ENCODE data around the gene MMP24. TPM values are rescaled to one million over a fixed set of nuclear protein-coding genes. Genes with fewer than 3 reads are reported as not detected.

Gene MMP24
- total RNA-seq, 2 experiments from 2014 or later: not detected

DNA sequence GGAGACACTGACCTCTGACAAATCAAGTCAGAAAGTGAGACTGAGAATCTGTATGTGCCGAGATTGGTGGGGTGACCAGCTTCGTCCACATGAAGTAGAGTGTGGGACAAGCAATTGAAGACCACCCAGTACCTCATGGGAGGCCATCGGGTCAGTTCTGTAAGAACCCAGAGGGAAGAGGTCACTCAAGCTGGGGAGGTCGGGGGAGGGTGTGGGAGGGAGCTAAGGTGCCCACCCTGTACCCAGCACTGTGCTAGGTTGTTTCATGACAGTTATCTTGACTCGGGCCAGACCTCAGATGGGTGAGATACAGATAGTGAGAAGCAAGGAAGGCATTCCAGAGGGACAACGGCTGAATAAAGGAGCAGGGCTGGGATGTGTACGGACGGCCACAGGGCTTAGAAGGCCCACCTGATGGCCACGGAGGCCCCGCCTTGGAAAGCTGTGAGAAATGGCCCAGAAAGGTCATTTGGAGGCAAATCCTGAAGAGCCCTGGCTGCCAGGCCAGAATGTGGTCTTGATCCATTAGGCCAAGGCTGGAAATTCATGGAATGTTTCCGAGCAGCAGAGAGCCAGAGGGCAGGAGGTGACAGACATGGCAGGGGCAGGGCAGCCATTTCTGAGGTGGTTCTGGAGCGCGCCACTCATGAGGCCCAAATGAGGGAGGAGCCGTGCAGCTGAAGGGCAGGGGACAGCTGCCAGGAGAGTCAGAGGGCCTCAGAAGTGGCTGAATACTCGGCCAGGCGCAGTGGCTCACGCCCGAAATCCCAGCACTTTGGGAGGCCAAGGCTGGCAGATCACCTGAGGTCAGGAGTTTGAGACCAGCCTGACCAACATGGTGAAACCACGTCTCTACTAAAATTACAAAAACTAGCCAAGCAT is 43.8 kb downstream of the MMP24 start:
- Mint-ChIP-seq H3K27me3 (no peaks in the 10 kb centered on the region), H3K9me3 (no peaks in the 10 kb centered on the region), H3K4me3 (no peak overlapping the region), H3K27ac (no peak overlapping the region), H3K4me1 (ENCODE audit: low read depth) (peaks cover 14% of the 10 kb centered on the region), H3K36me3 (ENCODE audit: low read depth) (peaks cover 49% of the 10 kb centered on the region)
- intact Hi-C loops (cut with DNase I, micrococcal nuclease): loop anchor here in 1 of 2 experiments (10.0 kb wide), 1 partner anchor 595 kb away; the partner anchor contains the start of gene PIGU
- peaks cover 14% of the 10 kb centered on the region for H3K4me1 ChIP-seq (ENCODE audit: insufficient read depth, low read length)
- CTCF ChIA-PET: no interaction called here
- no peak overlapping the region for H3K4me3 ChIP-seq (ENCODE audit: low read length)
- no peaks in the 10 kb centered on the region for H3K27me3 ChIP-seq (ENCODE audit: control insufficient read depth in 1 of 2, insufficient read depth in 2 of 2, low read length in 2 of 2)
- H3K27ac ChIP-seq (ENCODE audit: low read depth in 1 of 2, low read length in 2 of 2): no peak overlapping the region
- H3K9me3 ChIP-seq (ENCODE audit: control insufficient read depth in 1 of 2, insufficient read depth in 1 of 2, low read length in 2 of 2): no peaks in the 10 kb centered on the region
- DNase-seq (no peak), ATAC-seq (ENCODE audit: poor library complexity) (no peak)
- TF ChIP-seq, protein P1, sequence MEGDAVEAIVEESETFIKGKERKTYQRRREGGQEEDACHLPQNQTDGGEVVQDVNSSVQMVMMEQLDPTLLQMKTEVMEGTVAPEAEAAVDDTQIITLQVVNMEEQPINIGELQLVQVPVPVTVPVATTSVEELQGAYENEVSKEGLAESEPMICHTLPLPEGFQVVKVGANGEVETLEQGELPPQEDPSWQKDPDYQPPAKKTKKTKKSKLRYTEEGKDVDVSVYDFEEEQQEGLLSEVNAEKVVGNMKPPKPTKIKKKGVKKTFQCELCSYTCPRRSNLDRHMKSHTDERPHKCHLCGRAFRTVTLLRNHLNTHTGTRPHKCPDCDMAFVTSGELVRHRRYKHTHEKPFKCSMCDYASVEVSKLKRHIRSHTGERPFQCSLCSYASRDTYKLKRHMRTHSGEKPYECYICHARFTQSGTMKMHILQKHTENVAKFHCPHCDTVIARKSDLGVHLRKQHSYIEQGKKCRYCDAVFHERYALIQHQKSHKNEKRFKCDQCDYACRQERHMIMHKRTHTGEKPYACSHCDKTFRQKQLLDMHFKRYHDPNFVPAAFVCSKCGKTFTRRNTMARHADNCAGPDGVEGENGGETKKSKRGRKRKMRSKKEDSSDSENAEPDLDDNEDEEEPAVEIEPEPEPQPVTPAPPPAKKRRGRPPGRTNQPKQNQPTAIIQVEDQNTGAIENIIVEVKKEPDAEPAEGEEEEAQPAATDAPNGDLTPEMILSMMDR (IDR thresholded peaks at IDR 0.05): no peak
- POLR2A ChIA-PET: no interaction called here
- peaks cover 66% of the 10 kb centered on the region for H3K36me3 ChIP-seq (ENCODE audit: insufficient read depth, low read length)

DNA sequence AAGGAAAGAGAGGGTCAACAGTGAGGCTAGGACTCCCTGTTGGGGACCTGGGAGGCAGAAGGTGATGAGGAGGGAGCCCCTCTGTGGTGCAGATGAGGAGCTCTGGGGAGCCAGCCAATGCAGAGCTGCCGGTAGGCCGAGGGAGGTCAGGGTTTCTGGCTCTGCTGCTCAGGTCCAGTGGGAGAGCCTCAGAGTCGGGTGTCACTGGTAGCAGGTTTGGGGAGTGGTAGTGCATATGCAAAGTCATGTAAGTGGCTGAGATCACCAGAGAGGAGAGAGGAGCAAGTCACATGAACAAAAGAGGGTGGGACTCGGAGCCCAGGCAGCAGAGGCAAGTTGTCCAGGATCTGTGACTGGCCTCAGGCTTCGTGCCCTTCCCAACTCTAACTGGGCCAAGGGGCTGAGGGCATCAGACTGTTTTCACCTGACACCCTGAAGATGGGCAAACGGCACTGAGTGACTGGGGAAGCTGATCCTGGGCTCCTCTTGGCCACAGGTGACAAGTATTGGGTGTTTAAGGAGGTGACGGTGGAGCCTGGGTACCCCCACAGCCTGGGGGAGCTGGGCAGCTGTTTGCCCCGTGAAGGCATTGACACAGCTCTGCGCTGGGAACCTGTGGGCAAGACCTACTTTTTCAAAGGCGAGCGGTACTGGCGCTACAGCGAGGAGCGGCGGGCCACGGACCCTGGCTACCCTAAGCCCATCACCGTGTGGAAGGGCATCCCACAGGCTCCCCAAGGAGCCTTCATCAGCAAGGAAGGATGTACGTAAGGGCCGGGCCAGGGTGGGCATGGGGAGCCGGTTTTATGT is 44.8 kb downstream of the MMP24 start:
- POLR2A ChIA-PET: interaction anchor here (1.5 kb wide), 1 partner anchor 11 kb away, joined by 3 read pairs; no protein-coding TSS in a partner anchor
- DNase-seq (no peak), ATAC-seq (ENCODE audit: poor library complexity) (no peak)
- peaks cover 23% of the 10 kb centered on the region for H3K4me1 ChIP-seq (ENCODE audit: insufficient read depth, low read length)
- H3K4me1 Mint-ChIP-seq (ENCODE audit: low read depth): peaks cover 23% of the 10 kb centered on the region
- H3K9me3 Mint-ChIP-seq: no peaks in the 10 kb centered on the region
- no peaks in the 10 kb centered on the region for H3K27me3 Mint-ChIP-seq
- H3K36me3 Mint-ChIP-seq (ENCODE audit: low read depth): peaks cover 47% of the 10 kb centered on the region
- no peak overlapping the region for H3K4me3 Mint-ChIP-seq
- no peak overlapping the region for H3K4me3 ChIP-seq (ENCODE audit: low read length)
- H3K9me3 ChIP-seq (ENCODE audit: control insufficient read depth in 1 of 2, insufficient read depth in 1 of 2, low read length in 2 of 2): no peaks in the 10 kb centered on the region
- no peak overlapping the region for H3K27ac Mint-ChIP-seq
- TF ChIP-seq, protein P1 (IDR thresholded peaks at IDR 0.05): no peak
- no peaks in the 10 kb centered on the region for H3K27me3 ChIP-seq (ENCODE audit: control insufficient read depth in 1 of 2, insufficient read depth in 2 of 2, low read length in 2 of 2)
- peaks cover 69% of the 10 kb centered on the region for H3K36me3 ChIP-seq (ENCODE audit: insufficient read depth, low read length)
- intact Hi-C loops (cut with DNase I, micrococcal nuclease): loop anchor here in 1 of 2 experiments (10.0 kb wide), 1 partner anchor 596 kb away; the partner anchor contains the start of gene PIGU
- CTCF ChIA-PET: no interaction called here
- no peak overlapping the region for H3K27ac ChIP-seq (ENCODE audit: low read depth in 1 of 2, low read length in 2 of 2)

- no peak for ATAC-seq (ENCODE audit: poor library complexity)
- H3K27me3 Mint-ChIP-seq: no peaks in the 10 kb centered on the region
- peaks cover 41% of the 10 kb centered on the region for H3K36me3 Mint-ChIP-seq (ENCODE audit: low read depth)
- H3K9me3 Mint-ChIP-seq: no peaks in the 10 kb centered on the region
- no peak overlapping the region for H3K27ac ChIP-seq (ENCODE audit: low read depth in 1 of 2, low read length in 2 of 2)
- H3K9me3 ChIP-seq (ENCODE audit: control insufficient read depth in 1 of 2, insufficient read depth in 1 of 2, low read length in 2 of 2): no peaks in the 10 kb centered on the region
- H3K4me1 ChIP-seq (ENCODE audit: insufficient read depth, low read length): peaks cover 29% of the 10 kb centered on the region
- ChIA-PET CTCF (interaction anchor here (1.5 kb wide), 1 partner anchor 127 kb away, joined by 4 read pairs; no protein-coding TSS in a partner anchor), POLR2A (interaction anchor here (1.5 kb wide), 1 partner anchor 12 kb away, joined by 3 read pairs; no protein-coding TSS in a partner anchor)
- H3K36me3 ChIP-seq (ENCODE audit: insufficient read depth, low read length): peaks cover 62% of the 10 kb centered on the region
- no peaks in the 10 kb centered on the region for H3K27me3 ChIP-seq (ENCODE audit: control insufficient read depth in 1 of 2, insufficient read depth in 2 of 2, low read length in 2 of 2)
- no peak overlapping the region for H3K27ac Mint-ChIP-seq
- no peak overlapping the region for H3K4me3 Mint-ChIP-seq
- H3K4me1 Mint-ChIP-seq (ENCODE audit: low read depth): peaks cover 25% of the 10 kb centered on the region
- no peak overlapping the region for H3K4me3 ChIP-seq (ENCODE audit: low read length)
- DNase-seq: no peak
- intact Hi-C loops (cut with DNase I, micrococcal nuclease): loop anchor here in 1 of 2 experiments (10.0 kb wide), 1 partner anchor 597 kb away; the partner anchor contains the start of gene PIGU
- TF ChIP-seq, protein P1 (IDR thresholded peaks at IDR 0.05): no peak
Measured at GRCh38 chr20:35271904-35272303, 45.4 kb downstream of the MMP24 start.

Data from CD4-positive, alpha-beta T cell (primary cell).